ENCODE results near the gene VSIG1. TPM values are rescaled to one million over a fixed set of nuclear protein-coding genes. Genes with fewer than 3 reads are reported as not detected.

The VSIG1 gene
- total and polyA plus RNA-seq, 3 donors from 2014 or later, result 154 to 333 (median 193) TPM

DNA sequence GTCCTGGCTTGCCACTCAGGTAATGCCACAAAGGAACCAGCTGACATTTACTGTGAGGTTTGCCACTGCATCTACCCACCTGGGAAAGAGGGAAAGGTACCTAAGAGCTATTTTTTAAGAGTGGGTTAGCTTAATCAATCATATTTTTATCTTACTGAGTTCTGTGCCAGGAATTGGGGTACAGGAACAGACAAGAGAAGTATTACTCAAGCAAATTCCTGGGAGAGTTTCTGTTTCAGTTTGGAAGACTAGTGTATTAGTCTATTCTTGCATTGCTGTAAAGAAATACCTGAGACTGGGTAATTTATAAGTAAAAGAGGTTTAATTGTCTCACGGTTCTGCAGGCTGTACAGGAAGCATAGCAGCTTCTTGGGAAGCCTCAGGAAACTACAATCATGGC, 23.3 kb downstream of the VSIG1 start:
- intact Hi-C loops (cut with DNase I; ENCODE audit: low total_unique reads), result no loop called here
- H3K27ac ChIP-seq, result no peak overlapping the region
- no peaks in the 10 kb centered on the region for H3K9me3 ChIP-seq
- 92 to 100% methylated on average over 1 of the region's 1 CpG for WGBS, 2 donors
- H3K4me3 ChIP-seq, result no peak overlapping the region
- H3K4me1 ChIP-seq, result no peaks in the 10 kb centered on the region
- H3K36me3 ChIP-seq (ENCODE audit: low read depth, missing control alignments), result no peaks in the 10 kb centered on the region
- DNase-seq, result no peak
- H3K27me3 ChIP-seq, result no peaks in the 10 kb centered on the region
- TF ChIP-seq, protein P1, sequence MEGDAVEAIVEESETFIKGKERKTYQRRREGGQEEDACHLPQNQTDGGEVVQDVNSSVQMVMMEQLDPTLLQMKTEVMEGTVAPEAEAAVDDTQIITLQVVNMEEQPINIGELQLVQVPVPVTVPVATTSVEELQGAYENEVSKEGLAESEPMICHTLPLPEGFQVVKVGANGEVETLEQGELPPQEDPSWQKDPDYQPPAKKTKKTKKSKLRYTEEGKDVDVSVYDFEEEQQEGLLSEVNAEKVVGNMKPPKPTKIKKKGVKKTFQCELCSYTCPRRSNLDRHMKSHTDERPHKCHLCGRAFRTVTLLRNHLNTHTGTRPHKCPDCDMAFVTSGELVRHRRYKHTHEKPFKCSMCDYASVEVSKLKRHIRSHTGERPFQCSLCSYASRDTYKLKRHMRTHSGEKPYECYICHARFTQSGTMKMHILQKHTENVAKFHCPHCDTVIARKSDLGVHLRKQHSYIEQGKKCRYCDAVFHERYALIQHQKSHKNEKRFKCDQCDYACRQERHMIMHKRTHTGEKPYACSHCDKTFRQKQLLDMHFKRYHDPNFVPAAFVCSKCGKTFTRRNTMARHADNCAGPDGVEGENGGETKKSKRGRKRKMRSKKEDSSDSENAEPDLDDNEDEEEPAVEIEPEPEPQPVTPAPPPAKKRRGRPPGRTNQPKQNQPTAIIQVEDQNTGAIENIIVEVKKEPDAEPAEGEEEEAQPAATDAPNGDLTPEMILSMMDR (IDR thresholded peaks at IDR 0.05), result no peak
- no peak for TF ChIP-seq POLR2A (IDR thresholded peaks at IDR 0.05)

DNA sequence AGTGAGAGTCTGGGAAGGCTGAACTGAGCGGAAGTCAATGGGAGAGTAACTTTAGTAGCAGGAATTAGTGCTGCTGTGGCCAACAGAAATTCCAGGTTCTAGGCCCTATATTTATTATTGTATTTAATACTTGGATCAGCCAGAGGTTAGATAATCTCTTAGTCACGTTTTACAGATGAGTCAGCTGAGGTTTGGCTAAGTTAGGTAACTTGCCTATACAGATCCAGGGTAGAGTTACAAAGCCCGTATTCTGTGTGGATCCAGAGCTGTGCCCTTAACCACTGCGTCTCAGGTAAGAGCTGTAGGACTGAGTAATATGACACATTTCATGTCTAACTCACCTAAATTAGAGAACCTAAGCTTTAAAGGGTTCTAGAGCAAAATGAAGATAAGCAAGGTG, 26.0 kb downstream of the VSIG1 start:
- no peak overlapping the region for H3K27ac ChIP-seq
- H3K4me3 ChIP-seq, result no peak overlapping the region
- intact Hi-C loops (cut with DNase I; ENCODE audit: low total_unique reads), result no loop called here
- no peak for DNase-seq
- 55 to 93% methylated on average over 4 of the region's 4 CpGs for WGBS, 2 donors
- H3K4me1 ChIP-seq, result no peaks in the 10 kb centered on the region
- TF ChIP-seq POLR2A (IDR thresholded peaks at IDR 0.05), result no peak
- TF ChIP-seq, protein P1 (IDR thresholded peaks at IDR 0.05), result no peak
- no peaks in the 10 kb centered on the region for H3K9me3 ChIP-seq
- no peaks in the 10 kb centered on the region for H3K27me3 ChIP-seq
- no peaks in the 10 kb centered on the region for H3K36me3 ChIP-seq (ENCODE audit: low read depth, missing control alignments)

GRCh38 chrX:108071578-108071977, 26.7 kb downstream of the VSIG1 start:
- Histone ChIP-seq H3K4me3 (no peak overlapping the region), H3K4me1 (no peaks in the 10 kb centered on the region), H3K9me3 (no peaks in the 10 kb centered on the region), H3K36me3 (ENCODE audit: low read depth, missing control alignments) (no peaks in the 10 kb centered on the region), H3K27me3 (no peaks in the 10 kb centered on the region), H3K27ac (no peak overlapping the region)
- TF ChIP-seq, protein P1 (IDR thresholded peaks at IDR 0.05), result no peak
- TF ChIP-seq POLR2A (IDR thresholded peaks at IDR 0.05), result no peak
- no peak for DNase-seq
- intact Hi-C loops (cut with DNase I; ENCODE audit: low total_unique reads), result no loop called here
- WGBS, 2 donors, result 78 to 89% methylated on average over 1 of the region's 1 CpG

DNA sequence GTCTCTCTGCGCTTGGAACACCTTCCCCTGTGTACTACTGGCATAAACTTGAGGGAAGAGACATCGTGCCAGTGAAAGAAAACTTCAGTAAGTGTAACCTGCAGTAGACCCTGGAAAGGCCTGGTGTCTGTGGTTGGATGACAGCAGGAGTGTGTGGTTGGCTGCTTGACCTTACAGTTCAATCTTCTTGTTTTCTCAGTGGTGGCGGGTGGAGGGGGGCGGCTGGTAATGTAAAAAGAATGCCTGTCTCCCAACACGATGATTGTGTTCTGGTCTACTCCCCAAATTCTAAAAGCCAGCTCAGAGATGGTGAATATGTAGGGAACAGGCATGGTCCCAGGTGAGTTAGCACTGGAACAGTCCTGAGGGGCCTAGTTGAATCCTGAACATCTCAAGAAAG, 27.9 kb downstream of the VSIG1 start:
- H3K9me3 ChIP-seq, result no peaks in the 10 kb centered on the region
- no peak overlapping the region for H3K4me3 ChIP-seq
- H3K27ac ChIP-seq, result no peak overlapping the region
- no peaks in the 10 kb centered on the region for H3K4me1 ChIP-seq
- DNase-seq, result no peak
- no peaks in the 10 kb centered on the region for H3K27me3 ChIP-seq
- intact Hi-C loops (cut with DNase I; ENCODE audit: low total_unique reads), result no loop called here
- no peaks in the 10 kb centered on the region for H3K36me3 ChIP-seq (ENCODE audit: low read depth, missing control alignments)
- TF ChIP-seq POLR2A (IDR thresholded peaks at IDR 0.05), result no peak
- TF ChIP-seq, protein P1 (IDR thresholded peaks at IDR 0.05), result no peak
- WGBS, 2 donors, result 82% methylated on average over 5 of the region's 5 CpGs

DNA sequence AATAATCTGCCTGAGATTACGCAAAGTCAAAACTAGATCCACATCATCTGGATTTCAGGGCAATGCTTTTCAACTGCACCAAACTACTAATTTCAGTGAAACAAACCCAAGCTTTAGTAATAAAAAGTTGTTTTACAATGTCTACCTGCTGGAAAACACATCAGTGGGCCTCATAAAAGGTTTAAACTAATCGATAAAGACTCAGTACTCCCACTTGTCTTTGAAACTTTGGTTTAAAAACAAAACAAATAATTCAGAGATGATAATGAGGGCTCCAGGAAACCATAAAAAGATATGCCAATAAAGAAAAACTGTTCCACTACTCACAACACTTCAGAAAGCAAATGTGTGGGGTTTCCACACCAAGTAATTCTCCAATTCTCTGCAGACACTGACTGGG, 36.2 kb downstream of the VSIG1 start:
- Histone ChIP-seq H3K4me3 (no peak overlapping the region), H3K4me1 (no peaks in the 10 kb centered on the region), H3K36me3 (ENCODE audit: low read depth, missing control alignments) (no peaks in the 10 kb centered on the region), H3K27me3 (no peaks in the 10 kb centered on the region), H3K27ac (no peak overlapping the region), H3K9me3 (no peaks in the 10 kb centered on the region)
- TF ChIP-seq, protein P1 (IDR thresholded peaks at IDR 0.05), result no peak
- TF ChIP-seq POLR2A (IDR thresholded peaks at IDR 0.05), result no peak
- WGBS, 2 donors, result 73 to 75% methylated on average over 2 of the region's 2 CpGs
- intact Hi-C loops (cut with DNase I; ENCODE audit: low total_unique reads), result no loop called here
- no peak for DNase-seq
